SHP77 treated with DMSO at 0.1 percent for 48 hours (cell line): ENCODE measurements around the gene B3GALT6.
"Not testable (repeated sequence)": the region's sequence is repeated elsewhere in the genome, so short reads cannot be mapped to it uniquely, and the experiment has no call there.

Experiments
- DNase-seq: peaks from one replicate; lab custom pipeline; 2025; lab: John Stamatoyannopoulos, UW

The B3GALT6 gene

GRCh38 chr1:1232208-1232795, at the start of gene B3GALT6:
Gene B3GALT6 (plus strand): TSS chr1:1232237. CDS start chr1:1232279, 42 bp downstream.
- DNase-seq = no peak

- no peak for DNase-seq
These were observed 49.4 kb upstream of the B3GALT6 start for GRCh38 chr1:1182491-1183220.

DNA sequence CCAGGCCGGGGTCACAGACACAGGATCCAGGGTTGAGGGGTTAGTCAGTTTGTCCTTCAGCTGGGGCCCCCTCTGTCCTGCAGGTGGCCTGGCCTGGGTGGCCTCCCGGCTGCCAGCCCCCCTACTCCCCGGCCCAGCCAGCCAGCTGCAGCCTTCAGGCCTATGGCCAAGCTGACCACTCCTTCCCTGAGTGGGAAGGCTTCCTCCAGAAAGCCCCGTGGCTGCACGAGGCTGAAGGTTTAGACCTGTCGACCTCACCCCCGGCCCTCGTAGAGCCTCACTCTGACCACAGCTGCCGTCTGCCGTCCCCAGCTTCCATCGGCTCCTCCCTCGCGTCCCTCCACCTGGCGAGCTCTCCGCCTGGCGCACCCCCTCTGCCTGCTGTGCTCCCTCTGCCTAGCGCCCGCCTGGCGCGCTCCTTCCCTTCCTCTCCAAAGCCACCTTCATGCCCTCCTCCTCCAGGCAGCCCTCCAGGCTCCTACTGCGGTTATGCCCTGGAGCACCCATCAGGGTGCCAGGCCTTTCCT, 48.8 kb upstream of the B3GALT6 start:
- DNase-seq = no peak

- DNase-seq = no peak
These were observed 47.9 kb upstream of the B3GALT6 start for GRCh38 chr1:1183833-1184775.

- DNase-seq = no peak
These were observed 46.8 kb upstream of the B3GALT6 start for GRCh38 chr1:1185101-1185765.

GRCh38 chr1:1187938-1188337, 44.1 kb upstream of the B3GALT6 start:
- no peak for DNase-seq

GRCh38 chr1:1189111-1189510, 42.9 kb upstream of the B3GALT6 start:
- DNase-seq = no peak

DNA sequence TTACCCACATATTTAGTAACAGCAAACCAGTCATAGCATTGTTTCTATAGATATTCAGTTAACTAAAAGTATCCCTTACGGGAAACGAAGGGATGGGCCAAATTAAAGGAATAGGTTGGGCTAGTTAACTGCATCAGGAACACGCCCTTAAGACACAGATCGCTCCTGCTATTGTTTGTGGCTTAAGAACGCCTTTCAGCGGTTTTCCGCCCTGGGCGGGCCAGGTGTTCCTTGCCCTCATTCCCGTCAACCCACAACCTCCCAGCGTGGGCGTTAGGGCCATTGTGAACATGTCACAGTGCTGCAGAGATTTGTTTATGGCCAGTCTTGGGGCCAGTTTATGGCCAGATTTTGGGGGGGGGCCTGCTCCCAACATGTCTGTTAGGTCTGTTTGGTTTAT, 40.3 kb upstream of the B3GALT6 start:
- no peak for DNase-seq

DNA sequence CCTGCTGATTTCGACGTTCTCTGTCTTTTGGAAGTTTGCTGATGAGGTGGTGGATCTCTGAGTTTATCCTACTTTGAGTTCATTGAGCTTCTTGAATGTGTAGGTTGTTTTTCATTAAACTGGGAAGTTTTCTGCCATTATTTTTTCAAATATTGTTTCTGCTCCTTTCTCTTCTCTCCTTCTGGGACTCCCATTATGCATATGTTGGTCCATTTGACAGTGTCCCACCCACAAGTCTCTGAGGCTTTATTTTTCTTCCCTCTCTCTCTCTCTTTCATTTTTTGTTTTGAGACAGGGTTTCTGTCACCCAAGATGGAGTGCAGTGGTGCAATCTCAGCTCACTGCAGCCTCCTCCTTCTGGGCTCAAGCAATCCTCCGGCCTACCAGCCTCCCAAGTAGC, 37.3 kb upstream of the B3GALT6 start:
- DNase-seq = no peak

- DNase-seq = not testable (repeated sequence)
These were observed 36.3 kb upstream of the B3GALT6 start for GRCh38 chr1:1195726-1196125.

DNA sequence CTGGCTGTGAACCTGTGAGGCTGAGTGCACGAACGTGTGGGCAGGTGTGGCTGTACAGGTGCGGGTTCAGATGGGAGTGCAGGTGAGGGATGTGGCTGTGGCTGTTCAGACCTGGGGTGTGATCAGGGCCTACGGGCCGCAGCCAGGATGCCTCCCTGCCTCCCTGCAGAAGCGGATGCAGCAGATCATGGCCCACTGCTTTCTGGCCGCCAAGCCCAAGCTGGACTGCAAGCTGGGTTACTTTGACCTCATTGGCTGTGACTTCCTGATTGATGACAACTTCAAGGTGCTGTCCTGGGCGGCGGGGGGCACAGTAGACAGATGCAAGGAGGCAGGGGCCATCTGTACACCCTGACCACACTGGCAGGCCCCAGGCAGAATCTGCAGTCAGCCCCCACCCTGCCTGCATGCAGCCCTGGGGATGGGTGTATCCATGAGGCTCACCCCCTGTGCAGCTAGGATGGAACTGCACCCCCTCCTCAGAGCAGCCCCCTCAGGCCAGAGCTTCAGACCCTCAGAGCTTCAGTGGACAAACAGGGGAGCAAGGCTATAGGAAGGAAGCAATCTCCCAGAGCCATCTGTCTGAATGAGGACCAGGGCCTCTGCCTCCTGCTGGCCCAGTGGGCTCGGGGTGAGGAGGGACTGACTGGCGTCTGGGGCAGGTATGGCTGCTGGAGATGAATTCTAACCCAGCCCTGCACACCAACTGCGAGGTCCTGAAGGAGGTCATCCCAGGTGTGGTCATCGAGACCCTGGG, 35.4 kb upstream of the B3GALT6 start:
- DNase-seq = no peak

DNA sequence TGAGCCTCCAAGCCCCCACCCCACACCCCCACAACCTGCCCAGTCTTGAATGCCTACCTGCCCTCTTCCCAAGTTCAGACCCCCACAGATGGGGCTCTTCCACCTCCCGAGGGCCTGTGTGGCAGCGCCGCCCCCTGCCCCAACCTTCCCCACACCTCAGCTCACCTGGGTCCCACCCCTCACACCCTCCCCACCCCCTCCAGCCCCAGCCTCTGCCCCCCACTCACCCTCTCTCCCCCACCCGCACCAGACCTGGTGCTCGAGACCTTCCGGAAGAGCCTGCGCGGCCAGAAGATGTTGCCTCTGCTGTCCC, 34.9 kb upstream of the B3GALT6 start:
- no peak for DNase-seq

DNA sequence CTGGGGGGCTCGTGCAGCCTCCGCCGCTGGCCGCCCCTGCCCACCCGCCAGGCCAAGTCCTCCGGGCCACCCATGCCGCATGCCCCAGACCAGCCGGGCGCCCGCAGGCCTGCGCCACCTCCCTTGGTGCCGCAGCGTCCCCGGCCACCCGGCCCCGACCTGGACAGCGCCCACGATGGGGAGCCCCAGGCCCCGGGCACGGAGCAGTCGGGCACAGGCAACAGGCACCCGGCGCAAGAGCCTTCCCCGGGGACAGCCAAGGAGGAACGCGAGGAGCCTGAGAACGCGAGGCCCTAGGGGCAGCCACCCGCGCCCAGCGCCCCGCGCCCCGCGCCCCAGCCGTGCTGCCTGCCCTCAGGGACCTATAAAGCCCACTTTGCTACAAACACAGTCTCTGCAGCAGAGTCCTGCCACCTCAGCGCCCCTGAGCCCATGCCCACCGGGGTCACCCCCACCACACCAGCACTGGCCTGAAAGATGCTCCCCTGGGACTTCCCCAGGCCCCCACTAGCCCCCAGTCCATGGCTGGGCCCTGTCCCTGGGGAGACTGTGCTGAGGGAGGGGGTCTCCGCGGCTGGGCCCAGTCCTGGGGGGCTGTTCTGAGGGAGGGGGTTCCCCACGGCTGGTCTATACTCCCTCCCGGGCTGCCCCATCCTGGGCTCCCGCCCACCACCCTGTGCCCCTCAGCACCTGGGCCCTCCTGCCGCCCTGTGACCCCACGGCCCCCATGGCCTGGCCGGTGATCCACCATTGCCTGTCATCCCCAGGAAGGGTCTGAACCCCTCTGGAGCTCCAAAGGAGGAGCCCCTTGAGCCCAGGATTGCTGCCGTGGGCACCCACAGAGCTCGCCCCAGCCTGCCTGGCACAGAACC, 34.2 kb upstream of the B3GALT6 start:
- DNase-seq = no peak

GRCh38 chr1:1198423-1199140, 33.5 kb upstream of the B3GALT6 start:
- no peak for DNase-seq

- no peak for DNase-seq
These were observed 32.7 kb upstream of the B3GALT6 start for GRCh38 chr1:1199141-1199960.

DNA sequence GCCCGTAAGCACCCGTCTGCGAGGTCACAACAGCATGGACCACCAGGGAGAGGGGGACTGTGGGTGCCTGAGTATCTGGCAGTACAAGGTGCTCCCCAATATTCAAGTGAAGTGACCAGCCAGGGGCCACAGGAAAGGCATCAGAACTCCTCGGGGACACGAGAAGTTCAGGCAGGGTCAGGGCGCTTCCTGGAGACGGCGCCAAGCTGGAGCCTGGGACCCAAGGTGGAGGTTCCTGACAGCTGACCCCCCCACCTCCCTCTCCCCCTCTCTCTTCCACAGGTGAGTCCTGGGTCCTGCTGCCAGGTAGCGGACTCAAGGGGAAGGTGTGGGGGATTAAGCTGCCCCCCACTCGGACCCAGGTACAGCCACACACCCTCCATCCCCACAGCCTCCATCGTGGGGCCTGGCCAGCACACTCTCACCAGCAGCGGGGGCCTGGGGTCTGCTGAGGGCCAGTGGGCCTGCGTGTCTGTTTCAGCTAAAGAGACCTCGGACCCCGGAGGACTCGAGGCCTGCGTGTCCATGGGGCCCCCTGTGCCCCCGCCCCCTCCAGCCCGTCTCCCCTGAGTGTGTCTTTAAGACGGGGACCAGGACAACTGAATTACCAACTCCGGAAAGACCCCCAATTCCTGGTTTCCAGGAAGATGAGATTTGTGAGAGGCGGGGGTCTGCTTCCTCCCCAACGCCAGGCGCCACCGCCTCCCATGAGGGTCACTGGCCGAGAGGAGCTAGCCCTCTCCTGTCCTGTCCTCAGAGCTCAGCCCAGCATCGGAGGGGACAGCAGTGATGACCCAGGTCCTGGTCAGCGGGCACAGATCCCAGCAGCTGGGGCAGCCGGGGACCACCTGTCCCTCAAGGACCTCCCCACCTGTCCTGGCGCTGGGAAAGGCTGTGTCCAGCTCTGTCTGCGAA, 31.8 kb upstream of the B3GALT6 start:
- no peak for DNase-seq

DNA sequence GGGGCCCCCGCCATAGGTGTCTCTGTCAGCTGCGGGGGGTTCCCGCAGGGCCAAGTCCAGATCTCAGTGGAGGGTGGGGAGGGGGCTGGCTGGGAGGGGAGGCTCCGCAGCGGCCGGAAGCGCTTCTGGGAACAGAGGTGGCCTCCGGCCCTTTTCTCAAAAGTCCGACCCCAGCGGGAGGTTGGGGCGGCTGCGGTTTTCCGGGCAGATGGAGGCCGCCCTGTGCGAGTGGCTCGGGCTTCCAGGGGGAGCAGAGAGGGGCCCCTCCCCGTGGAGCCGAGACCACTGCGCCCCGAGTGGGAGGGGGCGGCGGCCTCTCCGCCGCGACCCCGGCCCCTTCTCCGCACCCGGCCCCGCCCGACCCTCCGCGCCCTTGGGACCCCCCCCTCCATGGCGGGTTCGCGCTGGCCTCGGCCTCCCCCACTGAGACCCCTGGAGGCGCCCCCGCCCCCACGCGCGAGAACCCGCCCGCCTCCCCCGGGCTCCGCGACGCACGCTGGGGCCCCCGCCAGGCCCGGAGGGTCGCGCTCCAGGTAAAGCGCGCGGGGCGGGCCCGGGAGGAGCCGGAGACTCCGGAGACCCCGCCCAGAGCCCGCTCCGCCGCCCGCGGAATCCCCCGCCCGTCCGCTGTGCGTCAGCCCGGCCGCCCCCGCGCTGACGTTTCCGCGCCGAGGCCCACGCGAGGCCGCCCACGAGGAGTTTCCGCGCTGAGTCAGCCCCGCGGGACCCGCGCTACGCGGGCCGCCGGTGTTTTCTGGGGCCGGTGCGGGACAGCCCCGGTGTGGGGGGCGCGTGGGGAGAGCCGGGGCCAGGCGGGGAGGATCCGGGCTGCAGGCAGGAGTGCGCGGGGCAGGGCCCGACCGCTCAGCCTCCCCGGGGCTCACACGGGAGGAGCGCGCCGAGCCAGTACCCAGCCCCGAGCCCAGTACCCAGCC, 30.9 kb upstream of the B3GALT6 start:
- no peak for DNase-seq
